ENCODE results near the gene ARHGEF40. TPM values are rescaled to one million over a fixed set of nuclear protein-coding genes. Genes with fewer than 3 reads are reported as not detected.

The ARHGEF40 gene
- total RNA-seq = 4.1 and 6.2 TPM in 2 replicates

DNA sequence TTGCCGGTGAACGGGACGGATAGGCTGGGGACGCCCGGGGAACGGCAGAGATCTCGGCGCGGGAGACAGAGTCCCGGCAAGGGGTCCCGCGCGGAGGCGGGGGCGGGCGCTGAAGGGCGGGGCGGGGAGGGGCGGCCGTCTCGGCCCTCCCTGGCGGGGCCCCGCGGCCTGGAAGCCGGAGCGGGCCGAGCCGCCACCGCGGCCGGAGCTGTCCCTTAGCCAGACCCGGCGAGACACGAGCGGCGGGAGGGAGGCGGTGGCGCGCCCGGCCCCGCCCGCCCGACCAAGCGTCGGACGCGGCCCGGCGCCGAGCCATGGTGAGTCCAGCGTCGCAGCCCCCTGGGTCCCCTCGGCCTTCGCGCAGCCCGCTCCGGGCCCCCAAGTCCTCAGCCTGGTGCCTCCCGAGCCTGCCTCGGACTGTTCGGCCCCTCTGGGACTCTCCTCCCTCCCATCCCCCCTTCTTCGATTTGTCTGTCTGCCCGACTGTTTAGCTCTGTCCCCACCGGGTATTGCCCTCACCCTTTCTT, at the start of gene ARHGEF40:
Gene ARHGEF40 (plus strand): TSS at position 222 of the 527 bp plus-strand sequence. CDS start 93 bp downstream, at position 315.
- no peak for DNase-seq (ENCODE audit: low read depth, low spot score)

DNA sequence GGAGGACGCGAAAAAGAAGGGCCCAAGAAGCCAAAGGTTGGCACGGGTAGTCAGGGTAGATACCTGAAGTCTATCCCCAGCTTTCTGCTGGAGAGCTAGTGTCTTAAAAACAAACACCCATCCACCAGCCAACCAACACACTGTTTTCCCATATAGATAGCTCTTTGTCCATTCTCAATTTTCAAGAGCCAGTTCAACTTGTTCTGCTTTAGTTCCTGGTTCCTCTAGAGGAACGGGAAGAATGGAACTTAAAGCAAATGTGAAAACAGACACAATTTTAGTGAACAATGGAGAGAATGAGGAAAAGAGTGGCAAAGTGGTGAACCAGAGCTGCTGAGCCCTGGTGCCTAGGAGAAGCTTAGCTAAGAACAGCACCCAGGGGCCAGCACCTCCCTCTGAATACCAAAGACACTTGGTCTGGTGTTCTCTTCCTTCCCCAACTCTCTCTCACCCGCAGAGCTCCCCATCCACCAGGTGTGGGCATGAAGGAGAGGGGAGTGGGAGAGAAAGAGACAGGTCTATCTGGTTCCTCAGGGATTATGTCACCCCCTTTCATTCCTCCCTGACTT, 49.0 kb upstream of the ARHGEF40 start:
- no peak for DNase-seq (ENCODE audit: low read depth, low spot score)

DNA sequence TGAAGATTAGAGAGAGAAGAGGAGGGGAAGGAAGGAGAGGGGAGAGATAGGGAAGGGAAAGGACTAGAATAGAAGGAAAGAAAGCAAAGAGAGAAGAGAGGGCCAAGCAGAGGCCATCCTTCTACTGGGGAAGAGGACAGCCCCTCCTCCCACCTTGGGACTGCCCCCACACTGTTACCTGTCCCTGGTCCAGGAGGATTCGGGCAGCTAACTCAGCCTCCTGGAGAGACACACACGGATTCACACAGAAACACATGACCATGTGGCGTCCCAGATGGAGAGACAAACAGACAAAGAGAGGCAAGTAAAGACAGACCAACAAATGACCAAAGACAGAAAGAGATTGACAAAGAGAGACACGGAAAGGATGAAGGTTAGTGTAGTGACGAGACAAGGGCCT, 47.4 kb upstream of the ARHGEF40 start:
- no peak for DNase-seq (ENCODE audit: low read depth, low spot score)

DNA sequence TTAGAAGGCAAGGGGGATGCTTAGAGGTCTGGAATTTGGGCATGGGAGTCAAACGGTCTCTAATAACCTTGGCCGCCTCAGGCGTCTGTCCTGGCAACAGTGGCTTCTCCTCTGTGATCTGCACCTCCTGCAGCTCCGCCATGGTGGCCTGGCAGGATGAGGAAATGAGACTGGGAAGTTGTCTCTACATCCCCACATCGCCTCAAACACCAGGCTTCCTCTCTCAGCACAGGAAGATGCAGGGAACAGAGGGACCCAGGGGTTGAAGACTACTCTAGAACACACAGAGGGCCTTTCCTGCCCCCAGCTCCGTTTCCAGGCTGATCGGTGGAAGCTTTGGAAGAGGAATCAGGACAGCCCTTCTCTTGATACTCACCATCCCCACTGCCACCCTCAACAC, 46.9 kb upstream of the ARHGEF40 start:
- no peak for DNase-seq (ENCODE audit: low read depth, low spot score)

- no peak for DNase-seq (ENCODE audit: low read depth, low spot score)
Measured at GRCh38 chr14:21023817-21024584, 46.1 kb upstream of the ARHGEF40 start.

- DNase-seq (ENCODE audit: low read depth, low spot score) = no peak
Measured at GRCh38 chr14:21024585-21025370, 45.3 kb upstream of the ARHGEF40 start, which contains the start of gene NDRG2. Gene NDRG2, minus strand, starts transcription at chr14:21025061. Its CDS starts 1,746 bp downstream, at chr14:21023315.

- DNase-seq (ENCODE audit: low read depth, low spot score) = no peak
Measured at GRCh38 chr14:21025371-21026273, 44.5 kb upstream of the ARHGEF40 start.

DNA sequence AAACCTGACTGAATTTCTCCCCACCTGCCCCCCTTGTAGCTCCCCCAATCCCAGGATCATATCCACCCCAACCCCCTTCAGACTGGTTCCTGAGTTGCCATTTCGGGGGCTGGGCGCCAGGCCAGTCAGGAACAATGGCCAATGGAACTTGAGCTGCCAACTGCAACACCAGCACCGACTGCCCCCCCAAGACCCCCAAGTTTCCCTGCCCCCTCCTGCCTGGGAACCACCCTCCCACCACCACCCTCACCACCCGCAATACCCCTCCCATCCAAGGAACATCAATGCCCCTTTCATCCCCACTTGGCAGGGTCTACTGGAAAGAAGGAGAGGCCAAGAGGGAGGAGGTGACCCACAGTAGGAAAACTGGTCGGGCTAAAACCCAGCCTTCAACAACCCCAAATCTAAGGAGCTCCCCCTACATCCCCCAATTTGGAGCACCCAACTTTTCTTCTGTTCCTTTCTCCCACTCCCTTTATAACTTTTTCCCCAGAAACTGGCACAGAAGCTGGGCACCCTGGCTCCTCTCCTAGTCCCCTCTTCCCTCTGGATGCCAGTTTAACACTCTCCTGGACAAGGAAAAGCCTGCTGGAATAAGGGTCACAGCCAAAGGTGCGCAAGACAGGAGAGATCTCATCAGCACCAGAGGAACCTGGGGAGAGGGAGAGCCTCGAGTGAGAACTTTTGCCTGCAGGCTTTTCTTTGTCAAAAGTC, 43.7 kb upstream of the ARHGEF40 start:
- DNase-seq (ENCODE audit: low read depth, low spot score) = no peak

GRCh38 chr14:21026988-21027315, 43.2 kb upstream of the ARHGEF40 start:
- no peak for DNase-seq (ENCODE audit: low read depth, low spot score)

- no peak for DNase-seq (ENCODE audit: low read depth, low spot score)
Measured at GRCh38 chr14:21029917-21030316, 40.2 kb upstream of the ARHGEF40 start, which contains the start of gene TPPP2. Gene TPPP2, plus strand, starts transcription at chr14:21030217. Its CDS starts 365 bp downstream, at chr14:21030582.

- no peak for DNase-seq (ENCODE audit: low read depth, low spot score)
Measured at GRCh38 chr14:21030531-21030930, 39.6 kb upstream of the ARHGEF40 start.

DNA sequence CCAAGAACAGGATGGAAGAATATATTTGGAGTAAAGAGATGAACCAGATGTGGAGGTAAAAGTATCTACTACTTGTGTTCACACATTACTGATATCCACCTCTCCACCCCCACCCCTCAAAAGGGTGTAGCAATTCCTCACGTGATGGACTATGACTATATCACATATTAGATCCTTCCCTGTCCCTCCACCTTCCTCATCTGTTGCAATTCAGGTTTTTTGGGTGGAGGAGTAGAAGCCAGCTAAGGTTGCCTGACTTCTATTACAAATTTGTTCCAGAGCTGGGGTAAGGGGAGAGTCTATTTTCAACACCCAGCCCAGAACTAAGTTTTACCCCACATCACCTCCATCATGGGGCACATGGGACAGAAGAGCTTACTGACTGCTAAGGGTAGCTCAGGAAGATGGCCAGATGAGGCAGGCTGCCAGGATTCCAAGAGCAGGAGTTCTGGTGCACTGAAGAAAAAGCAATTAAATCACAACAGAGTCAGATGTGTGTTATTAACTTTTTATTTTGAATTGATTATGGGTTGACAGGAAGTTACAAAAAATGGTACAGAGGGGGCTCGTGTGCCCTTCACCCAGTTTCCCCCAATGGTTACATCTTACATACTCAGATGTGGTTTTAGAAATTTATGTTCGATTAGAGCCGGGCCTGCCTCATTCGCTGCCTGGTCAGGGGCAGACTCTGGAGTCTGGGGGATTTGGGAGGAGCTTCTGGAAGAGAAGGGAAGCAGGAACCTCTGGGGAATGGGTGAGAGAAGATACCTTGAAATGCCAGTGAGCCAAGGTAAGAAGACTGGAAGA, 37.6 kb upstream of the ARHGEF40 start:
- no peak for DNase-seq (ENCODE audit: low read depth, low spot score)

- no peak for DNase-seq (ENCODE audit: low read depth, low spot score)
Measured at GRCh38 chr14:21033133-21033698, 36.9 kb upstream of the ARHGEF40 start.

GRCh38 chr14:21034707-21035106, 35.4 kb upstream of the ARHGEF40 start, which contains the start of gene RNASE13:
Gene RNASE13, minus strand, starts transcription at chr14:21034807. Its CDS starts 519 bp downstream, at chr14:21034288.
- no peak for DNase-seq (ENCODE audit: low read depth, low spot score)

DNA sequence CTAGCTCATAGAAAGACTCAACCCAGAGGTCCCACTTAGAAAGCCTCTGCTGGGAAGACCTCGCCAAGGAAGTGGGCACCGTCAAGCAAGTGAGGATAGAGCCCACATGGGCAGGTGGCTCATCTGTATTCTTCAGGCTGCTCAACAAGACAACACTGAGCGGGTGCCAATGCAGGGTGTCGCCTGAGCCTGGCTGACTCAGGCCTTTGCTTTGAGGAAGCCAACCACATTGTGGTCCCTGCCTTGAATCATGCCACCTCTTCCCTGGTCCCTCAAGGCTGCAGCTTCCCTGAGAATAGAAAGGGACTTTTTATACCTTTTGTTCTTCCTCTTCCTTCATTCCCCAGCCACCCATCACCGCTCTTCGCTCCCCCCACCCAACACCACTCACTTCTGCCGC, 33.4 kb upstream of the ARHGEF40 start:
- no peak for DNase-seq (ENCODE audit: low read depth, low spot score)

DNA sequence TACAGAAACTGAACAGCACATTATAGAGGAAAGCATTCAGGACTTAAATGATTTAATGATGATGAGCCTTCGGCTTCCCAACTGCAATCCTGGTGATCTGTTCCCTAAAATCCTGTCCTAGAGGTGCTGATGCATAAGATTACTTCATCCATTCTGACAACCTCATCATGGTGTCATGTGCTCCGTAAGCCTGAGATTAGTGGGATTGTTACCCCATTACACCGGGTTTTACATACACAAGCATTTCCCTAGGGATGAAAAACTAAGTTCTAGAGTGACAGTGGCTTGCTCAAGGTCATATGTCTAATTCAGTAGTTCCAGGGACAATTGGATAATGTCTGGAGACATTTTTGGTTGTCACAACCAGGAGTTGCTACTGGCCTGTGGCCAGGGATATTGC, 32.9 kb upstream of the ARHGEF40 start:
- DNase-seq (ENCODE audit: low read depth, low spot score) = no peak

DNA sequence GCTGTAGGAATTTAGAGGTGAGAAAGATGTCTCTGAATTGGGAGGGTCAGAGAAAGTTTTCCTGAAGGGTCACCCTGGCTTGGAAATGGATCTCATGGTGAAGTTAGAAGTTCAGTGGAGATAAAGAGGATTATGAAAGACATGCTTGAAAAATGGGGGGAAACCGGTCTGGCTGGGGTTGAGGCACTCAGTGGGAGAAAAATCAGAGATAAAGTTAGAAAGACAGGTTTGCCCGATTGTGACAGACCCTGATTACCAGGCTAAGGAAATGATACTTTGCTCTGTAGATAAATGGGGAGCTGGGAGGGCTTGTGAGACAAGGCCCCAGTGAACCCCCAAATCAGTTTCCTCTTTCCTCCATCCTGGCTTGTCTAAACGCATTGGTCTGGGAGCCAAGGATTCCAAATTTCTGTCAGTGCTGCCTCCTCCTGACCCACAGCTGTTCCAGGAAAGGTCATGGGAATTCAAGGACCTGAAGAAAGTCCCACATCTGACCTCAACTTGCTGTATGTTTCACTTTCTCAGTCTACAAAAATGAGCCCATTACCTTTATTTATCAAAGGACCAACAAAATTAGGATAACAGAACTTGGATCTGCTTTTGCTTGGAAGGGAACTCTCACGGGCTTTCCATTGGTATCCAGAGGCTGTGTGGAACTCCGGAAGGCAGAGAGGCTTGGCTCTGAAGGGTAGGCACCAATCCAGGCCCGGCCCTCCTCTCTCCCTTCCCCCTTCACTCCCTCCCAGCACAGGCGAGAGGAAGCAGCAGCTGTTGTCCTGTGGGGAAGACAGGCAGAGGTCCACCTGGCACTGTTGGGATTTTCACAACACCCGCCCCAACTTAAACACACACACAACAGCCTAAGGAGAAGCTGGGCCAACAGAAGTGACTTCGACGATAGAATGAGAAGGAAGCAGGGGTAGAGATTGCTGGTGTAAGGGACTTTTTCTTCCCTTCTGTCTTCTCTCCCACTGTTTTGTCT, 31.4 kb upstream of the ARHGEF40 start:
- DNase-seq (ENCODE audit: low read depth, low spot score) = no peak
